ENCODE measurements around the gene IL10.

IL10 gene

DNA sequence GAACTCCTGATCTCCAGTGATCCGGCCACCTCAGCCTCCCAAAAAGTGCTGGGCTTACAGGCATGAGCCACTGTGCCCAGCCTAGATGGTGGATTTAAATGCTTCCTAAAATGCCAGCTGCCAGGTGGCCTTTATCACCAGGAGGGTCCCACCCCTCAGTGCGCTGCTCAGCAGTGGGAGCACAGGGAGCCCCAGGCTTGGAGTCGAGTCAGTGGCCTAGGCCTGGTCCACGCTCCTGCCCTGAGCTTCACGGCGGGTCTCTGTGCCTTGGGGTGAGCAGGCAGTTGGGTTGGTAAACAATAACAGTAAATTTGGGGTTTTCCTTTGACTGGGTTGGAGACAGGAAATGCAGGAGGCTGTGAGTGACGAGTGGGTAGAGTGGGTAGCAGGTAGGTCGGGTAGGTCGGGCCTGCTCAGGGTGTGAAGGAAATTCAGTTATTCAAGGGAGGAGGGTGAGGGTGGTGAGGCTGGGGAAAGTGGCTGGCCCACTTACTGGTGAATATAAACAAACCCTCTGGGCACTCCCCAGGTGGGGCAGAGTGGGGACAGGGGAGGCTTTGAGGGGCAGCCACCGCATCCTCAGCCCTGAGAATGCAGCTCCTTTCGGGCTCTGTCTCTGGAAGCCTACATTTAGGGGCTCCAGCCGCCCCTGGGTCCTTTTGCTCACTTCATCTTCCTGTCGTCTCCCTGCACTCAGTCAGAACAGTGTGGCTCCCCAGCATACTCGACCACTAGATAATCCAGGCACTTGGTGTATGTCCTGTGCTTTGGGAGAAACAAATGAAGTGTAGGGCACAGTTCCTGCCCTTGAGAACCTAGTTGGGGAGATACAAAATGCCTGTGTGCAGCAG, 35.2 kb downstream of the IL10 start:
- no peak for DNase-seq (ENCODE audit: low spot score)

DNA sequence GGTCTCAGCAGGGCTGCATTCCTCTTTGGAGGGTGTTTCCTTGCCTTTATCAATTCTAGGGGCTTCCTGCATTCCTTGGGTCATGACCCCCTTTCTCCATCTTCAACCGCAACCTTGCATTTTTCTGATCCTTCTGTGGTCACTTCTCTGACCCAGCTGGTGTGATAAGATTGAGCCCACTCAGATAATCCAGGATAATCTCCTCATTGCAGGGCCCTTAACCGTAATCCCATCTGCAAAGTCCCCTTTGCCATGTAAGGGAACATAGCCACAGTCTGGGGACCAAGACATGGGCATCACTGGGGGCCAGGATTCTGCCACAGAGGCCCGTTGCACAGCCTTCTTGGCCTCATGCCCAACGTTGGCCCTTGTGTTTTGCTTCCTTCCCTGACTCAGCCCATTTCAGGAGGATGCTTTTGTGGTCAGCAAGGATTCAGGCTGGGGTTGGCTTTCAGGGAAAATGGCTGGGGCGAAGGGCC, 36.7 kb downstream of the IL10 start:
- DNase-seq (ENCODE audit: low spot score), result no peak

DNA sequence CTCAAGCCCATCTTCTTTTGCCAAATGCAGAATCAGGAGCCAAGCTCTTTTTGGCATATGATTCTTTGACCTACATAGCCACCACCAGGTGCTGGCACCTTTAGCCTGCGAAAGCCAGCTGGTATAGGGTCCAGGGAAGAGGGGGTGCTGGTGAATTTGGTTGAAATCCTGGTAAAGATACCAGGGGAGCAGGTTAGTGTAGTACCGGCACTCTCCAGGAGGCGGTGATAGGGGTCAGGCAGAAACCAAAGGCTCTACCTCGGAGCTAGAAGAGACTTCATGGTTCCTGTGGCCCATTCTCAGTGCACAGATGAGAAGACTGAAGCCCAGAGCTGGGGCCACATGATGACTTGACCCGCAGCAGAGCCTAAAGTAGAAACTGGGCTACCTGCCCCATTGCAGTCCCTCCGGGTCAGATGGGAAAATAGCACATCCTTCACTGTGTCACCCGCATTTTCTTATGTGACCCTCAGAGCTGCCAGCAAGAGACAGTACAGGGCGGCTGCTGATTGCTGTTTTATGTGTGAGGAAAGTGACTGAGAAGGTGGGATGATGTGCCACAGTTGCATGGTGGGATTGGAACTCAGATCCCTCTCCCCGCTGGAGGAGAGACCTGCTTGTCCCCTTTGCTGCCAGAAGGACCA, 37.7 kb downstream of the IL10 start:
- no peak for DNase-seq (ENCODE audit: low spot score)

DNA sequence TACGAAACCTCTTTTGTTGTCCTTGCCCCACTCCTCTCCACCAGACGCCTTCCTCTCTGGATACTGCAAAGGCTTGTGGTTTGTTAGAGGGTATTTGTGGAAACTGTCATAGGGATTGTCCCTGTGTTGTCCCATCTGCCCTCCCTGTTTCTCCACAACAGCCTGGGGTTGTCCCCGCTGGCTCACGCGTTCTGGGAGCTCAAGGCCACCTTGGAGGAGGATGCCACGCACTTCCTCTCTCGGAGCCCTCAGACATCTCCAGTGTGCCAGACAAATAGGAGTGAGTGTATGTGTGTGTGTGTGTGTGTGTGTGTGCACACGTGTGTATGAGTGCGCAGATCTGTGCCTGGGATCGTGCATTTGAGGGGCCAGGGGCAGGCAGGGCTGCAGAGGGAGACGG, 39.3 kb downstream of the IL10 start:
- no peak for DNase-seq (ENCODE audit: low spot score)

DNA sequence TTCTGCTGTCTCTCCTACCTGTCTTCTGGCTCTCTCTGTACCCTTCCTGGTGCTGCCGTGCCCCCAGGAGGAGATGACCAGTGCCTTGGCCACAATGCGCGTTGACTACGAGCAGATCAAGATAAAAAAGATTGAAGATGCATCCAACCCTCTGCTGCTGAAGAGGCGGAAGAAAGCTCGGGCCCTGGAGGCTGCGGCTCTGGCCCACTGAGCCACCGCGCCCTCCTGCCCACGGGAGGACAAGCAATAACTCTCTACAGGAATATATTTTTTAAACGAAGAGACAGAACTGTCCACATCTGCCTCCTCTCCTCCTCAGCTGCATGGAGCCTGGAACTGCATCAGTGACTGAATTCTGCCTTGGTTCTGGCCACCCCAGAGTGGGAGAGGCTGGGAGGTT, 39.8 kb downstream of the IL10 start:
- DNase-seq (ENCODE audit: low spot score), result no peak

DNA sequence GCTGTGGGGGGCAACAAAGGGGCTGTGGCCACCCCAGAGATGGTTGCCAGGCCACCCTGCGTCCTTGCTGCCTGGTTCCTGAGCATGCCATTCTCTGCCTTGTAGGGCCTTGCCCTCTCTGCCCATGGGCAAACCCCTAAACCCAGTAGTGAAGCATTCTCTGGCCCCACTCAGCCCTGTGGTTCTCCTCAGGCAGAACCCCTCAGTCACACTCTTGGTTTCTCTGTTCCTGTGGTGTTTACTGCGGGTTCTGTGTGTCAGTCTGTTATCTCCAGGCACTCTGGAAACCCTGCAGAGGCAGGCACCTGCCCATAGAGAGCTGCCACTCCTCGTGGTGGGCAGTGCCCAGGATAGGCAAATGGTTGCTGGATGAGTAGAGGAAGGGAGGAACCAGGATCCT, 42.8 kb downstream of the IL10 start:
- DNase-seq (ENCODE audit: low spot score), result no peak

DNA sequence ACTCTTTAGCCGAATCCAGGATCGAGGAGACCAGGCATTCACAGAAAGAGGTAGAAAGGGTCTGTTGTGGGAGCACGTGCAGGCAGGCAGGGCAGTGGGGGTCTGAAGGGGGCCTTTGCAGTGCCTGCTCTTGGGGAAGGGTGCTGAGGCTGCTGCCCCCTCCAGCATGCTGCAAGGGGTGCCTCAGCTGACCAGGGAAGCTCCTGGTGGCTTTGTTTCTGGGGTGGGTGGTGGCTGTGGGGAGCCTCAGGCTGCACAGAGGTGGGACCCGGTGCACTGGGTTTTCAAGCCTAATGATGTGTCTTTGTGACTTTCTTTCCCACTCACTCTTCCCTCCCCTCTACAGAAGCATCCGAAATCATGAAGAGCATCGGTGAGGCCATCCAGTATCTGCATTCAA, 43.2 kb downstream of the IL10 start:
- no peak for DNase-seq (ENCODE audit: low spot score)

DNA sequence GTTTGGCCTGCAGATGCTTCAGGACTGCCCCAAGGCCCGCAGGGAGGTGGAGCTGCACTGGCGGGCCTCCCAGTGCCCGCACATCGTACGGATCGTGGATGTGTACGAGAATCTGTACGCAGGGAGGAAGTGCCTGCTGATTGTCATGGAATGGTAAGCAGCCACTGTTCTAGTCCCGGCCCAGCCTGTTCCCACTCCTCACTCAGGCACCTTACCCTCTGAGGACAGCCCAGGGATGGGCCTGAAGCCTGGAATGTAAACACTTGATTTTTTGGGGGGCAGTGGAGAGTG, 43.7 kb downstream of the IL10 start:
- no peak for DNase-seq (ENCODE audit: low spot score)

DNA sequence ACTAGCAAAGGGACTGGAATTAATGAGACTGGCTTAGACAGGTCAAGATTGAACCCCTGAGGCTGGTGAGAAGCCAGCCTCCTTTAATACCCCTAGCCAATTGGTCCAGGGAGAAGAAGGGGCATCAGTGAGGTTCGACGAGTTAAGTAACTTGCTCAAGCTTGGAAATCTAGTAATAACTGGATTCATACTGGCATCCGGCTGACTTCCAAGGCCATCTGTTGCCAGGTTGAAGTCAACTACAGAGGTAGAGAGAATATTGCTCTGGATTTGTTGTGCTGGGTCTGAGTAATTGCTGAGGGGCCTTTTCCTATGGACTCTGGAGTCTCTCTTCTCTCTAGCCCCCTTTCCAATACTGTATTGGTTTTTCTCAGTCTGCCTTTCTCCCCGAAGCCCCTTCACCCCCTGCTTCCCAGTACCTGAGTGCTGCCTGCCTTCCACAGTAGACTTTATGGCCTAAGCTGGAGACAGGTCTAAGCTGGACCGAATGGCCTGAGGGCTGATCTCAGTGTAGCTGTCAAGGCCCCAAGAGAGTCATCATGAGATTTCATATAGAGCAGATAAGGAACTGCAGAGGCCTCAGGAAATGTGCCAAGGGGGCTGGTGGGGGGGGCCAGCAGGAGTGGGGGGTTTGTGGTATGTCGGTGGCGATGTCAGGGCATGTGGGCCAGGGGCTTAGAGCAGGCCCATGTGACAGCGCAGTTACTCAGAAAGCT, 44.2 kb downstream of the IL10 start:
- no peak for DNase-seq (ENCODE audit: low spot score)

DNA sequence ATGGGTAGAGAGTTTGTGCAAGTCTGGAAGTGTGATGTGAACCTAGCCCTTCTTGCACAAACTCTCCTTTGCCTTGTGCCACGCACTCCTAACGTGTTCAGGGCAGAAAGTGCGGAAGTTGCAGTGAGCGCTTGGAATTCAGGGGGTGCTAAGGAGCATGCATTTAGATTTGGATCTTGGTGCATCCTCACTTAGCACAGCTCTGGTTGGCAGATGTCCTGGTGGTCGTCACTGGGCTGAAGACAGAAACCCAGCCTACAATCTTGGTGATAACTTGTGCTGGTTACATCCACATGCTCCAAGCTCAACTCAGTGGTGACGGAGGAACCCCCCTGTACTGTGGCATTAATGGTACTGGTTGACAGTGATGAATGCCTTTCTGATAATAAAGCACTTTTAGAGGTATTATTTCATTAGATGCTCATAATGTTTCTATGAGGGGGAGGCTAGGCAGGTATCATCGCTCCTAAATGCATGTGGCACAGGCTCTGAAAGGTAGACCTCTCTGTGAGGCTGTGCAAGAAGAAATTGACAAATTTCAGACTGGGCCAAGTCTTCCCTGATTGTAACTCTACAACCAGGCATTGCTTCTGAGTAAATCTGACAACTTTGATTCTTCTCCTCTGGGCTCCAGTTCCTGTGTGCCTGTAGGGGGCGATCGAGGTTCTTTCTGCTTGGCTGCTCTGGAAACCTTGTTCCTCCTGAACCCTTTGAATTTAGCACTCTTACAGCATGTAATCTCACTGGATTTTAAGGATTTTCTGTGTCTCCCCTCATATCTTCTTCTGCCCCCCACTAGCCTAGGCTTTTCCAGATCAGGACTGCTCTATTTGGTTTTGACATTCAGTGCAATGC, 47.0 kb downstream of the IL10 start:
- peak; percentile 19 for DNase-seq (ENCODE audit: low spot score)

DNA sequence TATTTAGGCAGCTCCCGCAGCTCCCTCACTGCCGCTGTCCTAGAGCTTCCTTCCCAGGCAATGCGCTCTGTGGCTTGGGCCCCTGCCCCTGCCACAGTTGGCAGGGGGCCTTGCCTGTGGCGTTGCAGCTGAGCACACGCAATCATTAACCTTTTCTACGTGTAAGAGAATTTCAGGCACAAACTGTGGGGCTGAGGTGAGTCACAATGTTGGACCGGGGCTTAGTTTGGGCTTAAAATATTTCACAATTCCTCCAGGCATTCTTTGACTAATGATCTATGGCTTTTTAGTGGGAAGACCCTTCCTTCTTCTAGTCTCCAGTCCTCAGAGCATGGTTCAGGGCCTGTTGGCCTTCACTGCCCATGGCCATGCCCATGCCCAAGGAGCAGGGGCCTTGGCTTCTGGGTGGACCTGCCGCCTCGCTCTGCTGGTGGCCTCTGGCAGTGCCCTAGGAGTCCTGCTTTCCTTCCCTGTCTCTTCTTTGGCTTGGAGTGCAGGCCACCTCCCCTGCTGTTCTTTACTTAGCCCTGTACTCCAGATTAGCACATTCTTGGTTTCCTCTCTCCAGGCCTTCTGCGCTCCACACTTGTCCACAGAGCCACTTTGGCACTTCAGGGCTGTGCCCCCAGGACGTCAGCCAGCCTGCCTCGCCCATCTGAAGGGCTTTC, 48.4 kb downstream of the IL10 start:
- DNase-seq (ENCODE audit: low spot score), result no peak

DNA sequence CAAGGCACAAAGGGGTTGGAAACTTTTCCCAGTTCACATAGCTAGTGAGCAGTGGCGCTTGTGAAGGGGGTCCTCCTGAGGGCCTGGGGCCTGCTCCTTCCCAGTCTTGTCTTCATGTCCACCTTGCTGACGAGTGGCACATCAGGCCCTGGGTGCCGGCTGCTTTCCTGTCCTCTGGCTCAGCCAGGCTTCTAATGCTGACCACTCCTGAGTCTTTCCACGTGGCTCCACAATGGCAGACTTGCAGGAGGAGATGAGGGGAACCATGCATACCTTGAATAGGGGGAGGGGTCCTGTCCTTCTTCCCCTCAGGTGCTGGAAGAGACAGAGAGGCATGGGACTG, 48.9 kb downstream of the IL10 start:
- DNase-seq (ENCODE audit: low spot score), result no peak

DNA sequence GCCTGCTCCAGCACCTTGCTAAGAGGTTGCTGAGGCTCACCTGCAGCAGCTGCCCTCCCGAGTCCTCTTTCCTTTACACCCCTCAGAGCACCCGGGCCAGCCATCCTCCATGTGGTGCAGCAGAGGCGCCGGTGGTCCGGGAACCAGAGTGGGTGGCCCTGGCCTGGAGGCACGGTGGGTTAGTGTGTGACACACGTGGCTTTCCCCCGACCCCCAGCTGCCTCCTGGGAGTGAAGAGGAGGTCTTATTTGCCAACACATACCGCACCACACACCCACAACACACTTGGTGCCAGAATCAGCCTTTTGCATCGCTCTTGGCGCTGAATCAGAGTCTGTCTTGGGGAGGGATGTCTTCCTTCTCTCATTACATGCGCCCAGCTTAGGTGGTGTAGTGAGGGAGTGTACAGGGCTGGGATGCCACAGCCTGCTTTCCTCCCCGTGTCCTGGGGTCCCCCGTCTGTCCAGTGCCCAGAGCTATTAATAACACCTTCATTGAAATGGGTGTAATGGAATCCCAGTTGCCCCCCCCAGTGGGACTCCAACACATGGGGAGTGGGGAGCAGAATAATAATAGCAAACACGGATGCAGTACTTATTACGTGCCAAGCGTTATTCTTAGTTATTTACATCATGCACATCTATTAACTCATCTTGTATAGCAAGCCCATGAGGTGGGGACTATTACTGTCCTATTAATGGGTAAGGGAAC, 49.4 kb downstream of the IL10 start:
- DNase-seq (ENCODE audit: low spot score), result no peak

DNA sequence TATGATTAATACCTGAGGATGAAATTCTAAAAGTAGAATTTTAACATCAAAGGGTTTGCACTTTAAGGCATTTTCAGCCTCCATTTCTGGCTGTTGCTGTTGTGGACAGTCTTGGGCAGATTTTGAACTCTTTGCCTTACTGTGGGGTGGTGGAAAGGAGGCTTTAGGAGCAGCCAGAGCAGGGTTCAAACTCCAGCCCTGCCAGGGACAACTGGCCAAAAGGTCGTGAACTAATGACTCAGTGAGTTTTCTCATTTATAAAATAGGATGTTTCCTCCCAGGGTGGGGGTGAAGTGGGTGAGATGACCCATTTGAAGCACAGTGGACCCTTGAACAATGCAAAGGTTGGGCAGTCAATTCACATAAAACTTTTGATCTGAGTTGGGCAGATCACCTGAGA, 50.8 kb downstream of the IL10 start:
- no peak for DNase-seq (ENCODE audit: low spot score)

DNA sequence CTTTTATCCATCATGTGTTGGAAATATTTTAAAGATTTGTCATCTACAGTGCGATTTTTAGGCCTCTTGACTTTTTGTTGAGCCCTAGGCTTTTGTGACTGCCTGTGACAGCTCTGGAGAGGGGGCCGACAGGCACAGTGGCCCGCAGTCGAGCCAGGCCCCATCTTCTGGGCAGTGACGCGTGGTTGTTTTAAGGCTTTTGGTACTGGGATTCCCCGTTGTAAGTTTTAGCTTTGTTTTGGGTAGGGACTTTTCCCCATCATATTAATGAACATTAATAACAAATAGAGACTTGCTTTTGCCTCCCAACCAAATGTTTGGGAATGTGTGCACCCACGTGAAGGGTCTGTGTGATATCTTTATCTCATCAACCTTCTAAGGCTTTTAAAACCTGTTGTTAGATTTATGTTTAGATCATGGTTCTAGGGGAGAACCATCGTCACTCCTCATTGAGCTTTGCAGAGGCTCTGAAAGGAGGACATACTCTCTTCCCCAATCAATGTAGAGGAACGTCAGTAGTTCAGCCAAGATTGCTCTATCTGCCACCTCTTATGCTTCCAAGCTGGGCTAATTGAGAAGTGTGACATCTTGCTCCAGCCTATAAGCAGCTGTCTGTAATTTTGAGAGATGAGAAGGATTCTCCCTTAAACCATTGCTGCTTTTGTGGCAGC, 53.0 kb downstream of the IL10 start:
- no peak for DNase-seq (ENCODE audit: low spot score)

DNA sequence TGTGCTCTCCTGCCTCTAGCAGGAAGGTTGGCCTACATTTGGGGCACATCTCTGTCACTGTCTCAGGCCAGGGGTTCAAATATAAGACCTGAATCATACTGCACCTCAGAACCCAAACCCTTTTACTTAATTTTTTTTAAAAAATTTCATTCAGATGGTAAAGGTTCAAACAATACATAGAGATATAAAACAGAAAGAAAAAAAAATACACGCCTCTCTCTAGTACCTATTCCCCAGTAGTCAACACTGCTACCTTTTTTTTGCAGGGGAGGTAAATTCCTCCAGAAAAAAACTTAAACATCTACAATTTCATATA, 54.7 kb downstream of the IL10 start:
- no peak for DNase-seq (ENCODE audit: low spot score)
